Breast epithelium (tissue), 3 donors: ENCODE data around the gene DAND5.

Experiments
- CTCF ChIP-seq, 3 donors: fragments of 450-650 bp; IDR thresholded peaks; one replicate each; pipeline ENCODE4 v1.5.1; 2016 to 2017; ENCODE audit warnings: antibody characterized with exemption in 3 of 3, mild to moderate bottlenecking in 3 of 3, moderate library complexity in 3 of 3
- POLR2A ChIP-seq: fragments of 450-650 bp; IDR thresholded peaks from one replicate; pipeline ENCODE4 v1.6.1; 2016; ENCODE audit warnings: antibody characterized with exemption, mild to moderate bottlenecking, moderate library complexity
- POLR2AphosphoS5 ChIP-seq, 3 donors: sonication (generic); formaldehyde crosslinking; IDR thresholded peaks; one replicate each; pipeline ENCODE4 v1.6.1; 2017; ENCODE audit warnings: antibody characterized with exemption in 3 of 3

GRCh38 chr19:12921047-12921446 is 48.3 kb upstream of the DAND5 start:
- TF ChIP-seq POLR2A (no peak), CTCF (IDR thresholded peaks at IDR 0.05) (no peak), POLR2AphosphoS5 (IDR thresholded peaks at IDR 0.05) (no peak)
